Astrocyte of the cerebellum (primary cell): ENCODE data around the gene KIAA0040.

Experiments used
- DNase-seq: peaks from one replicate; pipeline ENCODE4 v3.0.0-alpha.2; 2011; ENCODE audit warnings: low read depth
- H3K4me3 ChIP-seq: 2 replicates; pipeline ENCODE4 v1.5.1; 2011; ENCODE audit warnings: mild to moderate bottlenecking, low read depth, low read length, moderate library complexity
- in situ Hi-C: cut with HindIII; loops from 2 replicates; pipeline ENCODE4 v1.10.0; 2017; ENCODE audit warnings: low sequenced_read_pairs
- TF ChIP-seq, protein P1 (sequence below): IDR thresholded peaks from 2 replicates; pipeline ENCODE4 v1.5.1; 2012; ENCODE audit warnings: low read length, low read depth, moderate library complexity, mild to moderate bottlenecking; ENCODE audit errors: missing control alignments

The KIAA0040 gene

DNA sequence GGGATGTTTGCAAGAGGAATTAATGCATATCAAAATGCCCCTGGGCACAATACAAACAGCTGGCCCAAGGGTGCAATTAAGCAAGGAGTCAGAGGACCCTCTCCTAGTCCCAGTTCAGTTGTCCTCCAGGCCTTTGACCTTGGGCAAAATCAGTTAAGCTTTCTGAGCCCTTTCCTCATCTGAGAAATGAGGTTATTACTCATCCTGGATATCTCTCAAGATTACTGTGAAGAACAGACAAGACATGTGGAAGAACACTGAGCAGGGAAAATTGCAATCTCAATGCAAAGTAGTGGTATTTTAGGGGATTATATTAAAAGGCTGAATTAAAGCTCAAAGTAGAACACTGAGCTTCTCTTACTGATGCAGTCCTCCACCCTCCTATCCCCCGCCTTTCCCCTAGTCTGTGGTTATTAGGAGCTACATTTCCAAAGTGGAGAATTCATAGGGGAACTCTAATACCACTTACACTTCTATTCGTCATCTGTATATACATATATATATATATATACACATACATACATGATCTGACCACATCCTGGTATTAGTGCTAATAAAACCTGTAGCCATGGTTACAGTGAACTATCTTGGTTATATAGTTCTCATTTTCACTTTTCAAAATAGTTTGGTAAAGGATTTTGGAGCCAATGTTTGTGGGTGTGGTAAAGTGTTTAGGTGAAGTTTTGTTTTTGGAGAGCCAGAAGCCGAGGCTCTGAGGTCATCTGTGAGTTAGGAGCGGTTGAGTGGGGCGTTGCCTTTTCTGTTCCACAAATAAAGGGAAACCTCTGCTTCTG lies 18.1 kb downstream of the KIAA0040 start:
- TF ChIP-seq, protein P1, sequence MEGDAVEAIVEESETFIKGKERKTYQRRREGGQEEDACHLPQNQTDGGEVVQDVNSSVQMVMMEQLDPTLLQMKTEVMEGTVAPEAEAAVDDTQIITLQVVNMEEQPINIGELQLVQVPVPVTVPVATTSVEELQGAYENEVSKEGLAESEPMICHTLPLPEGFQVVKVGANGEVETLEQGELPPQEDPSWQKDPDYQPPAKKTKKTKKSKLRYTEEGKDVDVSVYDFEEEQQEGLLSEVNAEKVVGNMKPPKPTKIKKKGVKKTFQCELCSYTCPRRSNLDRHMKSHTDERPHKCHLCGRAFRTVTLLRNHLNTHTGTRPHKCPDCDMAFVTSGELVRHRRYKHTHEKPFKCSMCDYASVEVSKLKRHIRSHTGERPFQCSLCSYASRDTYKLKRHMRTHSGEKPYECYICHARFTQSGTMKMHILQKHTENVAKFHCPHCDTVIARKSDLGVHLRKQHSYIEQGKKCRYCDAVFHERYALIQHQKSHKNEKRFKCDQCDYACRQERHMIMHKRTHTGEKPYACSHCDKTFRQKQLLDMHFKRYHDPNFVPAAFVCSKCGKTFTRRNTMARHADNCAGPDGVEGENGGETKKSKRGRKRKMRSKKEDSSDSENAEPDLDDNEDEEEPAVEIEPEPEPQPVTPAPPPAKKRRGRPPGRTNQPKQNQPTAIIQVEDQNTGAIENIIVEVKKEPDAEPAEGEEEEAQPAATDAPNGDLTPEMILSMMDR = no peak
- no peak for DNase-seq
- H3K4me3 ChIP-seq = no peak overlapping the region
- in situ Hi-C loops = no loop called here

DNA sequence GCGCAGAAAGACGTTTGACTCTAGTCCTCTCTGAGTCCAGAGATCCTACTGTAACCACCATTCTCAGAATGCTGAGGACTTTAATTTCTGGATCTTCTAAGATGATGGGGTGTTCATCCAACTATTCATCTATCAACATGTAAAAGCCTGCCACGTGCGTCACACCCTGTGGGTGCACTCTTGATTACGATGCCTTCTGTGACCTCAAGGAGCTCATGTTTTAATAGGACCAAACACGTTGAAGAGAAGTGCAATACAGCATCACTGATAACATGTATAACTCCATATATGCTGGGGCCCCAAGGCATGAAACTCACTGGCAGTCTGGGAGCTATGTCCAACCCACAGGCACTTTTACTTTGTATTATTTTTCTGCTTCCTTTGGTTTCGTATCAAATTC lies 19.0 kb downstream of the KIAA0040 start:
- DNase-seq = no peak
- in situ Hi-C loops = no loop called here
- no peak overlapping the region for H3K4me3 ChIP-seq
- TF ChIP-seq, protein P1 = no peak

DNA sequence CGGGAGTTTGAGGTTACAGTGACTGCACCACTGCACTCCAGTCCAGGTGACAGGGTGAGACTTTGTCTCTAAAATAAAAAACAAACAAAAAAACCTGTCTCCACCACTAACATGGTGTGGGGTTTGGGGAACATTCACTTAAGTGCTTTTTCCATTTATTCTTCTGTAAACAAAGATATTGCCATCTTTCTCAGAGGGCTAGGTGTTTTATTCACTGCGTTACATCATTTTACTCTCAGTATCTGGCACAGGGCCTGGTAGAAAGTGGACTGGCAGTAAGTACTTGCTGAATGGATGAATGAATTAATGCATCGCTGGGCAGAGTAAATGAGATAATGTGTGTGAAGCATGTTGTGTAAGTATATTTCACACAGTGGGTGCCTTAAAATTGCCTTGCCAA lies 20.1 kb downstream of the KIAA0040 start:
- no peak for DNase-seq
- TF ChIP-seq, protein P1 = no peak
- no peak overlapping the region for H3K4me3 ChIP-seq
- in situ Hi-C loops = no loop called here

DNA sequence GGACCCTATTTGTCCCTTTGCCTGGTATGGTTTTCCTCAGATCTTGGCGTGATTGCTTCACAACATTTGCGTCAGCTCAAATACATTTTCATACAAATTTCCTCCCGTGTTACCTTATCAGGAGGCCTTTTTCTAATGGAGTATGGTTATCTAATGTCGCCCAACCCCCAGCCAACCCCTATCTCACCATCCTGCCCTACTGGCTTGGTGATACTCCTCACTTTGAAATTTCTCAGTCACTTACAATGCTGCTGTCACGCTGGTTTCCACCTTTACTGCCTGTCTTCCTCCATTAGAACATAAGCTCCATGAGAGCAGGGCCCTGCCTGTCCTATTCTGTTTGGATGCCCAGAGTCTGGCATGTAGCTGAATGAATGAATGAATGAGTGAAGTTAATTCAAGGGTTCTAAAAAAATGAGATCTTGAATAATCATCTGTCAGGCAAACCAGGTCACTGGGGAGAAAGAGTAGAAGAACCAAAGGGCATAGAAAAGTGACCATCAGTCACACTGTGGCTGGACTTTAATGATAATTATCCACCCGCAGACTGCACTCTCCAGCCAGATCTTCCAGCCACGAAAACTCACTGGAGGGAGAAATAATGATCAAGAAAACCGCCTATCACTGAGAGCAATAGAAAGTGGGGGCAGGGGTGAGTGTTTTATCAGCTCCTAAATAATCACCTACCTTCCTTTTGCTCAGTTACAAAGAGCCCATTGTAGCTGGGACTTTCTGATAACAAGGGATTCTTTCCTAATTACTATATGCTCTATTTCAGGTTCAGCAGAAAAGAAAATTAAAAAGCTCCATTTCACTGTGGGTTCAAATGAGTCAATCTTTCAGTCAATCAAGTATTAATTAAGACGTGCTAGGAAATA lies 21.3 kb downstream of the KIAA0040 start:
- in situ Hi-C loops = no loop called here
- TF ChIP-seq, protein P1 = no peak
- no peak for DNase-seq
- no peak overlapping the region for H3K4me3 ChIP-seq

DNA sequence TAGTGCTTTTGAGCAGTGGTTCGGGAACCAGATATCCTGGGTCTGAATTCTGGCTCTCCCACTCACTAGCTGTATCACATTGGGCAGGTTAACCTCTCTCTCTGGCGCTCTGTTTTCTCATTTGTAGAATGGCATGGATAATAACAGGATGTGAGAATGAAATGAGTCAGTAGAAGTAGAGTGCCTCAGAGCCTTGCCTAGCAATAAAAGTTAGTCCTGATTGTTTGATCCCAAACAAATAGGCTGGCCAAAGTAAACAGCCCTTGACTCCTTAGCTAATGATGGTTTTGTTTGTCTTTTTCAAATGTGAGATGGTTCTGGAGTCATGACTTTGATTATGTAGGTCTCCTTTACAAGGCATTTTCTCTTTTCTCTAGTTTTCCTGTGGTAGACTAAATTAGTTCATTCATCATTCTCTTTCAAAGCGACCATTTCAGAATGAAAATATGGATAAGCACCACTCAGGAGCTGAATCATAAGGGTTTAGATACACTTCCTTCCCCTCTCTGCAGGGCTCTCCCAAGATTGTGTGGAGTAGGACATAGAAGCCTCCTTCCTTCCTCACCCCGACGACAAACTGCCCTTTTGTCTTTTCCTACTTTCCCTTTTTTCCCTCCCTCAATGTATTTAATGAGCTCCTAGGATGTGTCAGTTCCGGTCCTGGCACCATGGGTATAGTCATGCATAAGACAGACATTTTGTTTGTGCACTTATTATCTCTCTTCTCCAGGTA lies 23.1 kb downstream of the KIAA0040 start:
- in situ Hi-C loops = no loop called here
- TF ChIP-seq, protein P1 = no peak
- H3K4me3 ChIP-seq = no peak overlapping the region
- no peak for DNase-seq

DNA sequence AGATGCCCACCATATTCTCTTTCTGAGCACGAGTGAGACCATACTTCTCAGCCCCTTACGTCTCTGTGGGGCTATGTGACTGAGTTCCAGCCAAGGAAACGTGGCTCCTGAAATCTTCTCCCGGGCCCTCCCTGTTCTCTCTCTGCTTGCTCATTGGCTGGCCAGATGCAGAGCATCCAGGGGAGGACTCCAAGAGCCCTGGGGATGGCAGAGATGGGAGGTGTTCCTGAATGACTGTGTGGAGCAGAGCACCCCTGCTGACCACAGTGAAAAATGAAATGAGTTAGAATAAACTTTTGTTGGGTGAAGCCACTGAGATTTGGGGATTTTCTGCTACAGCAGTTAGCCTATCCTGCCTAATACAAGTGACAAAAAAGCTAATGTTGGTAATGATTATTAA lies 23.8 kb downstream of the KIAA0040 start:
- H3K4me3 ChIP-seq = no peak overlapping the region
- TF ChIP-seq, protein P1 = no peak
- in situ Hi-C loops = no loop called here
- no peak for DNase-seq
